ENCODE data around the gene KIDINS220. TPM values are rescaled to one million over a fixed set of nuclear protein-coding genes. Genes with fewer than 3 reads are reported as not detected.

Gene KIDINS220
- total and polyA plus RNA-seq, 9 of the 15 experiments (the other 6 are each of a cell fraction or from before 2014, with no cell fraction given): 15.2 to 48.0 (median 34.4) TPM

DNA sequence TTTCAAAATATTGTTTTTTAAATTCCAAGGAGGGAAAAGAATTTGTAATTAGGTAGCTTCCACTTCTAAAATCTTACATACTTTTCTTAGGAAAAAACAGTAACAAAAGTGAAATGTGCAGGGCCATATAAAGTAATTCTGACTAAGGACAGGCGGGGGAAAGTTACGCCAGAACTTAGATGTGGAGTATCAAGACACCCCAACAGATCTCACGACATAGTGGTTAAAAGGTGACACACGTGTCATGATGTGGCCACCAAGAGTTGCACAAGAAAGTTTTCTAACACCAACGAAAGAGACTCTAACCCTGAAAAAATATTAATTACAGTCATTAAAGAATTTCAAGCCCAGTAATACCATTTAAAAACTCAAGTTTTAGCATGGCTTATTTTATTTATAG is 51.0 kb downstream of the KIDINS220 start (continued):
- no peak for TF ChIP-seq ZBTB8A (IDR thresholded peaks at IDR 0.05; ENCODE audit: partially characterized antibody)
- TF ChIP-seq CHD1 (IDR thresholded peaks at IDR 0.05; ENCODE audit: low read length): no peak
- TF ChIP-seq LCOR (CRISPR knock-in tag; IDR thresholded peaks at IDR 0.05): no peak

DNA sequence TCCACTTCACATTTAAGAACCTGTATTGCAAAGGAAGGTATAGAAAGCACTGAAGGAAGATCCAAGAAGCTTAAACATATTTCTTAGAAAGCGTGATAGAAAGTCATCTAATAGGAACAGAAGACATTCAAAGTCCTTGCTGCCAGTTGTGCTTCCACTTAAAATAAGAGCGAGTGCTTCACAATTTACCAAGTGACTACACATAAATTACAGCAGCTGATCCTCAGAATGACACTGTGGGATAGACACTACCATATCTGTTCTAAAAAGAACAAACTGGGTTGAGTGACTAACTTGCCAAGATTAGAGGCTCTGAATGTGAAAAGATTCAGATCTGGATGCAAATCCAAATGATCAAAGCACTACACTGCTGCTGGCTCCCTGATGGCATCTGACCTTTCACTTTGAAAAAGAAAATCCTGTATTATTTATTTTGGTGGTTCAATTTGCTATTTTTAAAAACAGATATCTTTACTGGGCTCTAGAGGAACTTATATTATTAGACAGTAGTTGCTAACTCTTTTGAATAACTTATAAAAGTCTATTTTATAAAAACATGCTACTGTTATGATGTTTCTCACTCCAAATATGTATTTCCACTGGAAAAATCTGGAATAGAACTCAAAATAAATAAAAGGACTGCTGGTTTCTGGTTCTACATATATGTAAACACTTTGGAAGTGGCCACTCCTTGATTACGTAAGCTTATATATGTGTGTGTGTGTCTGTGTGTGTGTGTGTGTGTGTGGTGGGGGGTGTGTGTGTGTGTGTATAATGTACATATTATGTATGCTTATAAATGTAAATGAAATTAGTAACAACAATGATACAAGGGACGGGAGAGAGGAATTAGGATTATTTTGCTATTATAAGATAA is 57.4 kb downstream of the KIDINS220 start:
- no peak overlapping the region for H3K9ac ChIP-seq (ENCODE audit: insufficient read depth in 1 of 2, low read depth in 2 of 2, low read length in 2 of 2)
- H3K27ac ChIP-seq (ENCODE audit: extremely low read depth, low read depth, low read length): no peak overlapping the region
- FAIRE-seq: no peak
- no TSS peak for BruUV-seq (replicated peaks)
- in situ Hi-C loops (cut with MboI): no loop called here
- DNase-seq (ENCODE audit: extremely low read depth in 1 of 4, low spot score in 3 of 4): no peak
- intact Hi-C loops (cut with micrococcal nuclease): no loop called here
- no peak overlapping the region for H3K4me3 ChIP-seq
- WGBS (ENCODE audit: insufficient coverage, low coverage, missing lambda C conversion rate): 90% methylated on average over 4 of the region's 4 CpGs
- H3K9me1 ChIP-seq (ENCODE audit: control insufficient read depth, insufficient read depth, low read length): no peaks in the 10 kb centered on the region
- H3K27me3 ChIP-seq (ENCODE audit: control insufficient read depth in 2 of 2, insufficient read depth in 2 of 2, low read length in 2 of 2): no peaks in the 10 kb centered on the region
- CTCF ChIA-PET (ENCODE audit: low intra/inter-chr PET ratio): interaction anchor here (0.6 kb wide), 1 partner anchor 24 kb away, joined by 3 read pairs; no protein-coding TSS in a partner anchor
- no peaks in the 10 kb centered on the region for H4K20me1 ChIP-seq (replicated peaks; ENCODE audit: control insufficient read depth, insufficient read depth, low read length)
- no peak for TF ChIP-seq GATA2 (CRISPR knock-in tag; IDR thresholded peaks at IDR 0.05)
- peaks cover 54% of the 10 kb centered on the region; the same call in 2 of the 3 replicates for H3K36me3 ChIP-seq (ENCODE audit: control insufficient read depth, insufficient read depth, low read length)
- ATAC-seq: no peak
- no peak overlapping the region for H3K4me2 ChIP-seq (ENCODE audit: insufficient read depth, low read length)
- H3K4me1 ChIP-seq (replicated peaks in 1 of 2; ENCODE audit: control insufficient read depth in 2 of 2, insufficient read depth in 2 of 2, low read length in 2 of 2): 0 out of 5 replicates have a peak, but pooled peaks cover 0 to 4% of the 10 kb centered on the region in 2 experiments
- H3K9me3 ChIP-seq (replicated peaks; ENCODE audit: control insufficient read depth, insufficient read depth, low read depth, low read length): no peaks in the 10 kb centered on the region
- POLR2A ChIA-PET: no interaction called here
- H3K79me2 ChIP-seq (ENCODE audit: control insufficient read depth, insufficient read depth, low read length): 0 out of 3 replicates have a peak, but pooled peaks cover 3% of the 10 kb centered on the region
- H2AFZ ChIP-seq (ENCODE audit: low read depth, low read length): no peak overlapping the region

All from K562 (cell line).